ENCODE measurements around the gene NLRP5.

NLRP5 gene

DNA sequence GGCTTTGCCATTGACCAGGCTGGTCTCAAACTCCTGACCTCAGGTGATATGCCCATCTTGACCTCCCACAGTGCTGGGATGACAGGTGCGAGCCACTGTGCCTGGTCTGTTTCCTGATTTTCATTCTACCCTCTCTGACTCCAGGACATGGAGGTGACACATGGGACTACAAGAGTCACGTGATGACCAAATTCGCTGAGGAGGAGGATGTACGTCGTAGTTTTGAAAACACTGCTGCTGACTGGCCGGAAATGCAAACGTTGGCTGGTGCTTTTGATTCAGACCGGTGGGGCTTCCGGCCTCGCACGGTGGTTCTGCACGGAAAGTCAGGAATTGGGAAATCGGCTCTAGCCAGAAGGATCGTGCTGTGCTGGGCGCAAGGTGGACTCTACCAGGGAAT, 40.2 kb downstream of the NLRP5 start:
- no peaks in the 10 kb centered on the region for H4K20me1 ChIP-seq (ENCODE audit: control insufficient read depth, insufficient read depth, low read depth, low read length)
- no peaks in the 10 kb centered on the region for H3F3A ChIP-seq (ENCODE audit: control insufficient read depth, insufficient read depth)
- TF ChIP-seq, protein P1, sequence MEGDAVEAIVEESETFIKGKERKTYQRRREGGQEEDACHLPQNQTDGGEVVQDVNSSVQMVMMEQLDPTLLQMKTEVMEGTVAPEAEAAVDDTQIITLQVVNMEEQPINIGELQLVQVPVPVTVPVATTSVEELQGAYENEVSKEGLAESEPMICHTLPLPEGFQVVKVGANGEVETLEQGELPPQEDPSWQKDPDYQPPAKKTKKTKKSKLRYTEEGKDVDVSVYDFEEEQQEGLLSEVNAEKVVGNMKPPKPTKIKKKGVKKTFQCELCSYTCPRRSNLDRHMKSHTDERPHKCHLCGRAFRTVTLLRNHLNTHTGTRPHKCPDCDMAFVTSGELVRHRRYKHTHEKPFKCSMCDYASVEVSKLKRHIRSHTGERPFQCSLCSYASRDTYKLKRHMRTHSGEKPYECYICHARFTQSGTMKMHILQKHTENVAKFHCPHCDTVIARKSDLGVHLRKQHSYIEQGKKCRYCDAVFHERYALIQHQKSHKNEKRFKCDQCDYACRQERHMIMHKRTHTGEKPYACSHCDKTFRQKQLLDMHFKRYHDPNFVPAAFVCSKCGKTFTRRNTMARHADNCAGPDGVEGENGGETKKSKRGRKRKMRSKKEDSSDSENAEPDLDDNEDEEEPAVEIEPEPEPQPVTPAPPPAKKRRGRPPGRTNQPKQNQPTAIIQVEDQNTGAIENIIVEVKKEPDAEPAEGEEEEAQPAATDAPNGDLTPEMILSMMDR (IDR thresholded peaks at IDR 0.05; ENCODE audit: low read depth, low read length, poor library complexity, severe bottlenecking): no peak
- TF ChIP-seq EZH2phosphoT487 (IDR thresholded peaks at IDR 0.05; ENCODE audit: borderline replicate concordance, low read length): no peak
- no peak overlapping the region for H3K4me3 ChIP-seq (ENCODE audit: low read length)
- no peaks in the 10 kb centered on the region for H3K4me1 ChIP-seq (ENCODE audit: control insufficient read depth, low read length)
- H3K27me3 ChIP-seq (ENCODE audit: control insufficient read depth, low read length): no peaks in the 10 kb centered on the region
- no peaks in the 10 kb centered on the region for H3K9me3 ChIP-seq (ENCODE audit: control insufficient read depth, insufficient read depth, low read length)
- H3K27ac ChIP-seq (ENCODE audit: low read depth, low read length): no peak overlapping the region
- H3K79me2 ChIP-seq (ENCODE audit: control insufficient read depth, low read length): no peaks in the 10 kb centered on the region
- H3K4me2 ChIP-seq (ENCODE audit: low read length): no peak overlapping the region
- H3K36me3 ChIP-seq (ENCODE audit: control insufficient read depth, low read length): no peaks in the 10 kb centered on the region
- no peaks in the 10 kb centered on the region for H3K9me2 ChIP-seq (replicated peaks; ENCODE audit: control insufficient read depth, low read length)

DNA sequence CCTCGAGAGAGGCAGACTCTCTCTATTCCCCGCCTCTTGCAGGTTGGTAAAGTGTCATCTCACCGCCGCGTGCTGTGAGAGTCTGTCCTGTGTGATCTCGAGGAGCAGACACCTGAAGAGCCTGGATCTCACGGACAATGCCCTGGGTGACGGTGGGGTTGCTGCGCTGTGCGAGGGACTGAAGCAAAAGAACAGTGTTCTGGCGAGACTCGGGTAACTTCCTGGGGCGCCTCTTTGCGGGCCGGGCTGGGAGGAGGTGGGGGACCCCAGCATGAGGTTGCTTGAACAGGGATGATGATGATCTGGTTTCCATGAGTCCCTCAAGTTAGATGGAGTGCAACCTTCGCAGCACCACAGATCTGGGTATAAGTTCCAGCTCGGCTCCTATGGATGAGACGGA, 67.0 kb downstream of the NLRP5 start:
- Histone ChIP-seq H3F3A (ENCODE audit: control insufficient read depth, insufficient read depth) (no peaks in the 10 kb centered on the region), H3K9me3 (ENCODE audit: control insufficient read depth, insufficient read depth, low read length) (no peaks in the 10 kb centered on the region), H3K4me3 (ENCODE audit: low read length) (no peak overlapping the region), H3K9me2 (replicated peaks; ENCODE audit: control insufficient read depth, low read length) (no peaks in the 10 kb centered on the region), H3K4me1 (ENCODE audit: control insufficient read depth, low read length) (no peaks in the 10 kb centered on the region), H3K27ac (ENCODE audit: low read depth, low read length) (no peak overlapping the region), H3K36me3 (ENCODE audit: control insufficient read depth, low read length) (no peaks in the 10 kb centered on the region), H3K27me3 (ENCODE audit: control insufficient read depth, low read length) (no peaks in the 10 kb centered on the region), H3K4me2 (ENCODE audit: low read length) (no peak overlapping the region), H3K79me2 (ENCODE audit: control insufficient read depth, low read length) (no peaks in the 10 kb centered on the region), H4K20me1 (ENCODE audit: control insufficient read depth, insufficient read depth, low read depth, low read length) (no peaks in the 10 kb centered on the region)
- TF ChIP-seq EZH2phosphoT487 (IDR thresholded peaks at IDR 0.05; ENCODE audit: borderline replicate concordance, low read length): no peak
- TF ChIP-seq, protein P1 (IDR thresholded peaks at IDR 0.05; ENCODE audit: low read depth, low read length, poor library complexity, severe bottlenecking): no peak

DNA sequence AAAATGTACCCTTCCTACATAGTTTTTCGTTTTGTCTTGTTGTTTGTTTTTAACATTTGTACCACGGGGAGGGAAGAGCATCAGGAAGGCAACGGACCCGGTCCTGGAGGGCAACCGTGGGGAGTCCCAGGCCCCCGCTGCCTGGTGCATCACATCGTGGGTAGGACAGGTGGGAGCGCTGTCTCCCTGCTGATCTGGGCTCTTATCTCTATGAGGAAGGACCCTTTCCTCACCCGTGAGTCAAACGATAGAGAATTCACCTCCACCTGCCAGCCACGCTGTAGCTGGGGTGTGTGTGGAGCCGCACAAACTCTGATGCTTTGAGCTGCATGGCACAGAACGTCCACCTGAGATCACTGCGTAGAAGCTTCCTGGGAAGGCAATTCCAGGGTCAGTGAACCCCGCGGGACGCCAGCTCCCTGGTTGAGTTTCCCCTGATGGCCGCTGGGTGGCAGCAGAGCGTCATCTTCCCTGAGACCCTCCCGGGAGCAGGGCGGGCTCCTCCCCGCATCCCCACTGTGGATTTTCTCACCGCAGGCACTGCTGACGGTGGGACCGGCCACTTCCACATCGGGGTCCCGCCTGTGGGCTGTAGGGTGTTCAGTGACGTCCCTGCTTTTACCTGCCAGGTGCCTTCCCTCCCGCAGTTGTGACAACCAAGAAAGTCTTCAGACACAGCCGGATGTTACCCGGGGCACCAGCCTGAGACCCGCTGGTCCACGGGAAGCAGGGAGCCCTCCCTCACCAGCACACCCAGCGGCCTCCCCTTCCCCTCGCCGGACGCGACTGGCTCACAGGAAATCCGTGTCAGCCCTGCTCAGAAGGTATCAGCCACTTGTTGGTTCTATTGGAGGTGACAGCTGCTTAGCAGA, 79.8 kb downstream of the NLRP5 start:
- H3F3A ChIP-seq (ENCODE audit: control insufficient read depth, insufficient read depth): no peaks in the 10 kb centered on the region
- H3K27me3 ChIP-seq (ENCODE audit: control insufficient read depth, low read length): peaks cover 13% of the 10 kb centered on the region
- peaks cover 10% of the 10 kb centered on the region for H3K4me1 ChIP-seq (ENCODE audit: control insufficient read depth, low read length)
- H3K27ac ChIP-seq (ENCODE audit: low read depth, low read length): no peak overlapping the region
- no peaks in the 10 kb centered on the region for H3K9me3 ChIP-seq (ENCODE audit: control insufficient read depth, insufficient read depth, low read length)
- no peaks in the 10 kb centered on the region for H3K79me2 ChIP-seq (ENCODE audit: control insufficient read depth, low read length)
- peak overlapping the region; percentile 68 for H3K4me2 ChIP-seq (ENCODE audit: low read length)
- TF ChIP-seq, protein P1 (IDR thresholded peaks at IDR 0.05; ENCODE audit: low read depth, low read length, poor library complexity, severe bottlenecking): peak; percentile 94
- no peak for TF ChIP-seq EZH2phosphoT487 (IDR thresholded peaks at IDR 0.05; ENCODE audit: borderline replicate concordance, low read length)
- H3K4me3 ChIP-seq (ENCODE audit: low read length): peak overlapping the region; percentile 52
- H3K9me2 ChIP-seq (replicated peaks; ENCODE audit: control insufficient read depth, low read length): no peaks in the 10 kb centered on the region
- no peaks in the 10 kb centered on the region for H4K20me1 ChIP-seq (ENCODE audit: control insufficient read depth, insufficient read depth, low read depth, low read length)
- no peaks in the 10 kb centered on the region for H3K36me3 ChIP-seq (ENCODE audit: control insufficient read depth, low read length)

All from DOHH2 (cell line).